HG02642 (cell line): ENCODE data around the gene NXN.
"Not testable (repeated sequence)": the region's sequence is repeated elsewhere in the genome, so short reads cannot be mapped to it uniquely, and the experiment has no call there.

Experiments
- ATAC-seq: cut with Tn5 transposase; IDR thresholded peaks from one replicate; pipeline ENCODE4 v1.9.1; 2021; ENCODE audit warnings: mild to moderate bottlenecking; ENCODE audit not compliant: unreplicated experiment, poor library complexity

NXN gene

DNA sequence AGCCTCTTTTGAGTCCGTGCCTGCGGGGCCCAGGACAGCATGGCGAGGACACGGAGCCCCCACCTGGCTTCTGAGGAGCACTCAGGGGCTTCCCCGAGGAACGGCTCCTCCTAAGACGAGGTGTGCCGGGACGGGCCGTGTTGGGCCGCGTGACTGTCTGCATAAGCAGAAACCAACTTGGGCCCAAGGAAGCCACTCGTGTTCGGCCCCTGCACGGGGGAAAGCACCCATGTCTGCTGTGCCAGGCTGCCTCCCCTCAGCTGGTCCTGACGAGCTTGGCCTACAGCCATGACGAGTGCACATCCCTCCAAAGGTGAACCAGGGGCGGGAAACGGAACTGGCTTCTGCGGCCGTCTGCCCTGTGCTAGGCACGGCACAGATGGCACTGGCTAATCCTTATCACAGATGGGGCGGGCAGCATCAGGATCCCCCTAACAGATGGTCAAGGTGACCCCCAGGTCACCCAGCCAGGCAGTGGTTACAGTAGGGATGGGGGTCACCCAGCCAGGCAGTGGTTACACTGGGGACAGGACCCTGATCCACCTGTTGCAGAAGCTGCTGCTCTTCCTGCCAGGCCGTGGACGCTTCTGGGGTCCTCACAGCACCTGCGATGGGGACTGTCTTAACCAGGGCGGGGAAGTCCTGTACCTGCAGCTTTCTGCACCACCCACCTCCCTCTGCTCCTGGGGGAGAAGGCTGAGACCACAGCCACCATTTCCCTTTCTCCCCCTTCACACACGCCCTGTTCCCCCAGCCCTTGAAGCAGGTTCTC lies 171.9 kb downstream of the NXN start:
- no peak for ATAC-seq

- no peak for ATAC-seq
Observed at GRCh38 chr17:806781-807522, 172.6 kb downstream of the NXN start.

GRCh38 chr17:806346-806745 lies 173.2 kb downstream of the NXN start:
- ATAC-seq = no peak

- not testable (repeated sequence) for ATAC-seq
Observed at GRCh38 chr17:805886-806285, 173.7 kb downstream of the NXN start.

DNA sequence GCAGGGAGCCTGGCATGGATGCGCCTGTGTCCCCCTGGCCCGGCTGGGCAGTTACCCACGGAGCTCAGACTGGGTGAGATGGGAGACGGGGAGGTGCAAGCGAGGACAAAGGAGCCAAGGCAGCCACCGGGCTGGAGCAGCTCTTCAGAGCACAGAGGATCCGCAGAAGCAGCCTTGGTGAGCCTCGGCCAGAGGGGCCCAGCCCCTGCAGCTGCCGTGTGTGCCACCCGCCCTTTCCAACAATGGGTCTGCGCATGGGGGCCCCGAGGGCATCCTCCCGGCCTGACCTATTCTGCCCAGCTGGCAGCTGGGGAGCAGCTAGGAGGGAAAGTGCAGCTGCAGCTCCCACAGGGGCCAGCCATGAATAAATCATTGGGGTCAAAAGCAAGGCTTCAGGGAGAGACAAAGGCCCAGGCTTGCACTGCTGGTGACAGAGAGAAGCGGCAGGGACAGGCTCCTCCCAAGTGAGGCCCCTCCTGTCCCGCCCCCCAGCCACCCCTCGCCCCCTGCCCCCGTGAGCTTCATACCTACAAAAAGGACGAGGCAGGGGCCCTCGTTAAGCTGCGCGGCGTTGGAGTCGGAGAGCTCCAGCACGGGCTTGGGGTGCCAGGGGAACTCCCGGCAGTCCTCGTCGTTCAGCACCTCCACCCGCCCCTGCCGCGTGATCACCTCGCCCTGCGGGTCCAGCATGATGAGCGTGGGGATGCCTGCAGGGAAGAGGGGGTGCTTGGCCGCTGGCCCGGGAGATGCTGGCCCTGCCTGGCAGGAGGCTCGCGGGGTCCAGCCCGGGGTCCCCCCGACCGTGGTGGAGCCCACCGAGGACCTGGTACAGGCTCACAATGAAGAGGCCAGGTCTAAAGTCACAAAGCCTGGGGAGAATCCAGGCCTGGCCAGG lies 174.8 kb downstream of the NXN start:
- no peak for ATAC-seq

- no peak for ATAC-seq
Observed at GRCh38 chr17:802901-803881, 176.4 kb downstream of the NXN start.

DNA sequence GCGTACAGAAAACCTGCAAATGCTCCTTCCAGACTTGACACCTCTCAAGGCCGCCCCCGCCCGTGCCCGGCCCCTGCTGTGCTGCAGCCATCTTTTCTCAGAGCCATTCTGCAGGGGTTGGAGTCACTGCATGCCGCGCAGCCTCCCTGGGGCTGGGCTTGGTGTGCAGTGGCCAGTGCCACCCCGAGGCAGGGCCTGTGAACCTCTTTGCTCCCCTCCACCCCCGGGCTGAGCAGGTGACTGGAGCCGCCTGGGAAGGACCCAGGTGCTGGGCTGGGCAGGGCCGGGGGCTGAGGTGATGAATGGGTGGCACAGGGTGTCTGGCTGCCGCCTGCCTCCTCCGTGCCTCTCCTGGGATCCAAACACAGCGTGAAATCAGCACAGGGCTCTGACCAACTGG lies 177.1 kb downstream of the NXN start:
- no peak for ATAC-seq

DNA sequence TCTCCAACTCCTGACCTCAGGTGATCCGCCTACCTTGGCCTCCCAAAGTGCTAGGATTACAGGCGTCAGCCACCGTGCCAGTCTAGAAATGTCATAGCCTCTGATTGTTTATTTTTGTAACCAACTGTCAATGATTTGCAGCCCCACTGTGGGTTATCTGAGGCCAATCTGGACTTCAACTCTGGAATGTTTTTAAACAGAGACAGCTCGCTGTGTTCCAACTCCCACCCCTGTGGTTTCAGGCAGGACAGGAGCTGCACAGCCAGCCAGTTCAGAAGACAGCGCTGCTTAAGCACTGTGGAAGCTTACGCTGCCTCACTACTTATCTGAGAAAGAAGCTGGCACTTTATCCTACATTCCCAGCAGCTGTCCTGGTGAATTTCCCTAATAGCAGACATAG lies 177.9 kb downstream of the NXN start:
- ATAC-seq = no peak

DNA sequence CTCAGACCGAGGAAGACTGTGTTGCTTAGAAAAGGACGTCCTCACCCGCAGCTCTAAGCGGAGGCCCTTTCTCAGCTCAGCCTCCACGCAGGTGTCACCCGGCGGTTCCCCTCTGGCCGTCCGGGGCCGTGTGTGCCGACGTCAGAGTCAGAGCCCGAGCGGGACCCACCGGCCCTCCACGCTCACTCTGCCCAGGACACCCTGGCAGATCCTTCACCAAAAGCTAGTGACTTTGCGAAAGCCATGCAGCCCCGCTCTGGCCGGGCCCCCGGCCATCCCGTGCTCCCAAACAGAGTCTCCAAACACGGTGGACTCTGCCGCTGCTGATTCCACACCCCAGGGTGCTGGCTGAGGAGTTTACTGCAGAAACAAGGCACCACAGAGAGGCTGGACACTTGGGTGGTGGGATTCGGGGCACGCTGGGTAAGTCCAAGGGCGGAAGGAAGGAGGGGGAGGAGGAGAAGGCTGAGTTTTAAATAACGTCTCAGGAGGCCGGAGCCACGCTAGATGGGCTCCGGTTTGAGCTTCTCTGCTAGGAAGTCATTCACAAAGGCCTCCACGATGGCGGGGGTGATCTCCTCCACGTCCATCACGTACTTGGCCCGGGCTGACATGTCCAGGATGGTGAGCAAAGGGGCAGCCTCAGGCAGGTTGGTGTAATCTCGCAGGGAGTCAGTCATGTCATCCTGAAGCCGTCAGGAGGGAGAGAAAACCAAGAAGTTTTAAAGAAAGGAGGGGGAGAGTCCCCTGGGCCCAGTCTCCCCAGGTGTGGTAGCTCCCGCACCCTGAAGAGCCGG lies 178.9 kb downstream of the NXN start:
- no peak for ATAC-seq

DNA sequence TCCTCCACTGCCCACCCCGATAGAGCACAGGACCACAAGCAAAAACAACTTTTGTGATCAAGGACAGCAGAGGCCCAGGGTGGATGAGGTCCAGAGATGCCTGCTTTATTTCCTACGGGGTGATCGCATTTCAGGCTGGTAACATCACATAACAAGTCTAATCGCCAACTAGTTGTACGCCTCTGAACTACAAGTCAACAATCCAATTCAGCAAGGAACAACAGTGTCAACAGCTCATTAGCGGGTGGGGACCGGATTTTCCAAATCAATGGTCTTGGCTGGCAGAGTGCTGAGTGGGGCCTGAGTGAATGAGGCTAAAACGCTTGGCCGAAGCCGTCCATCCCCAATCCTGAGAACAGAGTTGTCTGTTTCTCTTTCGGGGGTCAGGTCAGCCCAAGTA lies 180.3 kb downstream of the NXN start:
- no peak for ATAC-seq

DNA sequence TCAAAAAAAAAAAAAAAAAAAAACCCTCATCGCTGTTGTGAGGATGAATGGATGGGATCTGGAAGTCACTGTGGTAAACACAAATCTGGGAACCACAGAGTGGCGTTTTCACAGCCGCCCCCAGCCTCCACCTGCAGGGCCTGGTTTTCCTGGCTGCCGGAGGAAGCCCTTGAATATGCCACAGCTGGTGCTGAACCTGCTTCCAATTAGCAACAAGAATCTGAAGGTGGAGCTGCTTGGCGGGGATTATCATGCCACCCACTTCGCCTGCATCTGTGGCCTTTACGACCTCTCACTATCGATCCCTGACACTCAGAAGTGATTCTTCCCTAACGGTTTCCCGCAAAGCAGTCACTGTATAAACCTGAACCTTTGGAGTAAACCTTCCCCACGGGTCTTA lies 181.3 kb downstream of the NXN start:
- no peak for ATAC-seq

GRCh38 chr17:797236-797840 lies 182.2 kb downstream of the NXN start:
- no peak for ATAC-seq

DNA sequence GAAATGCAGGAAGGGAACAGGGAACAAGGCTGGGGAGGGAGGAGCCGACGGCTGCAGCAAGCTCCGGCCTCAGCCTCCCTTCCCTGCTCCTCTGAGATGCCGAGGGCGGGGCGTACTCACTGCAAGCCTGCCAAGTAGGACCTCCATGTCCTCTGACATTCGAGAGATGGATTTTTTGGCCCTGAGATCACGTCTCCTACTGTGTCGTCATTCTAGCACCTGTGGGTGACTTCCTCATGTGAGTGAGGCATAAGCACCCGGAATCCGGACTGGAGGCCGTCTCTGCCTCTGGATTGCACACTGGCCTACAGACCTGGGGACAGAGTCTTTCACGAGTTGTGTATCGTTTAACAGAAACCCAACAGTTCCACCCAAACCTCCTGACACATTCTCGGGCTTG lies 183.0 kb downstream of the NXN start:
- ATAC-seq = no peak

- no peak for ATAC-seq
Observed at GRCh38 chr17:795721-796120, 183.9 kb downstream of the NXN start.

DNA sequence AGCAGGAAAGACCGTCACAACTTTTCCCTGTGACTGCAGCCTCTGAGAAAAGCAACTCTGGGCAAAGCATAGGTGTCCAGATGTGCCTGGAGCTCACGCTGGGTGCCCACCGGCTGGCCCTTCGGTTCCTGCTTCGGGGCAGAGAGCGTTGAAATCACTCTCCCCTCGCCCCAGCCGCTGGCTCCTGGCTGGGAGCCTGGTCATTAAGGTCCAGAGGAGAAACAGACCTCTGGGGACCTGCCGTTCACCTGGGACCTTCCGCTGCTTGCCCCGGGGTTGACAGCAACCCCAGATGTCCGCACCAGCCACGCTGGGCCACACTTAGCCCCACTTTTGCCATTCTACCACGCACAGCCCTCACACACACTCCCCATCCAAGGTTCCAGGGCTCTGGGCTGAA lies 184.3 kb downstream of the NXN start:
- ATAC-seq = no peak

DNA sequence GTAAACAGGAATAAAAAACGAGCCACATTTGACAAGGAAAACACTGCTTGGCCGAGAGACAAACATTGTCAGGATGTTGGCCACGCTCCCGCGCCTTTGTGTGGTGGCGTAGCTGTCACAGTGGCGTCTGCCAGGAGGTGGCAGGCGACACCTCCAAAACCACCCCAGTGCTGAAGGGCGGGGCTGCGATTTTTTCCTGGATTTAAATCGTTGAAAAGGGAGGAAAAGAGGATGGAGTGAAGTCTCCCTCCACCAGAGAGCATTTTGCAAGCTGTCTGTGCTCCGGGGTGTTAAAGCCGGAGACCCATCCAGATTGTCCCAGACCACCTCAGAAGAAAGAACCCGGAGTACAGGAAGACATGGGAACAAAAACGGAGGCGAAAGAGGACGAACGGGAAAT lies 184.7 kb downstream of the NXN start:
- no peak for ATAC-seq

DNA sequence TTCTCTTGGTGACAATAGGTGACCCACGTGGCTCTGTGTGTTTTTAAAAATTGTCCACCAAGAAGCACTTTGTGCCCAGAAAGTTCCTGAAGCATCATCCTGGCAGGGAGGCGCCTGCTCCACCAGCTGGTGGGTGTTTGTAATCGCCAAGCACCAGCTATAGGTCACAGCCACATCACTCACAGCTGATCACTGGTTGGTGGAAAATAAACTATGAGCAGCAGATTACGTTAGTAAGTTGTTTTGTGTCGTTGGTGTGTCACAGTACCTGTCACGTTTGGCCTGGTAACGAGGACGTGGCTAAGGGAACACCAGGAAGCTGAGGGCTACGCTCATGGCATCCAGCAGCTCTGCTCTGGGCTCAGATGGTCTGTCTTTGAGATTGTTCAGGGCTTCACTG lies 187.3 kb downstream of the NXN start:
- ATAC-seq = no peak

GRCh38 chr17:791829-792228 lies 187.7 kb downstream of the NXN start:
- no peak for ATAC-seq

DNA sequence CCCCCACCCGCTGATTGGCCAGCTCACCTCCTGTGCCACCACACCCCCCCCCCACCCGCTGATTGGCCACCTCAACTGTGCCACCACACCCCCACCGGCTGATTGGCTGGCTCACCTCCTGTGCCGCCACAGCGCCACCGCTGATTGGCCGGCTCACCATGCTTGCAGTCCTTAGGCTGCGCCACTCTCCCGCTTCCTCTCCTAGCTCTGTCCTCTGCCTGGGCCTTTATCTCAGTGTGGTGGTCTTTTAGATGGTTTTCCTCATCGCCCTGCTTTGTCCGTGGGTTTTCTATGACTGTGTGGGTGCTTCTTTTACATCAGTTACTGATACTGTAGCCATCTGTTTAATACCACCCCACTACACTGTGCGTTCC lies 188.7 kb downstream of the NXN start:
- ATAC-seq = not testable (repeated sequence)
